ENCODE results near the gene UTP11. TPM values are rescaled to one million over a fixed set of nuclear protein-coding genes. Genes with fewer than 3 reads are reported as not detected.

UTP11 gene
- total RNA-seq, 1 experiment from 2014 or later: 53.8 TPM

GRCh38 chr1:37995751-37996345 is 16.7 kb upstream of the UTP11 start:
- DNase-seq (ENCODE audit: low read depth, low spot score) (no peak), ATAC-seq (peak; percentile 79)
- H3K4me3 ChIP-seq (ENCODE audit: low read depth in 2 of 2, low read length in 2 of 2): peak overlapping the region; percentile 44 to 58
- no peaks in the 10 kb centered on the region for H3K27me3 ChIP-seq (ENCODE audit: control insufficient read depth, insufficient read depth, low read length)
- peak overlapping the region; percentile 72 for H3K27ac ChIP-seq (ENCODE audit: low read length)
- no TSS peak for BruUV-seq (replicated peaks)
- POLR2A ChIA-PET: interaction anchor here (0.7 to 1.5 kb wide), 2 partner anchors 17 to 115 kb away, joined by 9 to 23 read pairs; partner anchors contain the start of gene UTP11
- in situ Hi-C loops (cut with HindIII; ENCODE audit: low pct_unique_long_range_greater_than_20kb, low sequenced_read_pairs): no loop called here
- TF ChIP-seq TCF7L2 (IDR thresholded peaks at IDR 0.05; ENCODE audit: low read depth, low read length): 0 out of 2 replicates have a peak, but pooled peaks have one; percentile 39
- peak; percentile 84 for TF ChIP-seq POLR2AphosphoS5 (IDR thresholded peaks at IDR 0.05; ENCODE audit: low read depth, low read length)
- peak; percentile 53; the same call in 1 of the 2 replicates for TF ChIP-seq SIN3A (IDR thresholded peaks at IDR 0.05; ENCODE audit: borderline replicate concordance, insufficient read depth, low read depth, low read length)
- TF ChIP-seq REST (IDR thresholded peaks at IDR 0.05; ENCODE audit: insufficient read depth in 1 of 2, low read depth in 2 of 2, low read length in 1 of 2): no peak
- TF ChIP-seq CTCF (IDR thresholded peaks at IDR 0.05): no peak
- no peaks in the 10 kb centered on the region for H3K36me3 ChIP-seq (ENCODE audit: control insufficient read depth, insufficient read depth, low read length)
- peaks cover 31% of the 10 kb centered on the region for H3K4me1 ChIP-seq (ENCODE audit: control insufficient read depth, insufficient read depth, low read length)
- H3K9me3 ChIP-seq (ENCODE audit: control insufficient read depth, insufficient read depth, low read depth, low read length): no peaks in the 10 kb centered on the region
- intact Hi-C loops (cut with micrococcal nuclease; ENCODE audit: unreplicated experiment): no loop called here
- CTCF ChIA-PET: no interaction called here

GRCh38 chr1:37997256-37998088 is 15.1 kb upstream of the UTP11 start:
- TF ChIP-seq REST (IDR thresholded peaks at IDR 0.05; ENCODE audit: insufficient read depth in 1 of 2, low read depth in 2 of 2, low read length in 1 of 2) (no peak), CTCF (IDR thresholded peaks at IDR 0.05) (no peak), POLR2AphosphoS5 (IDR thresholded peaks at IDR 0.05; ENCODE audit: low read depth, low read length) (no peak), SIN3A (IDR thresholded peaks at IDR 0.05; ENCODE audit: borderline replicate concordance, insufficient read depth, low read depth, low read length) (no peak), TCF7L2 (IDR thresholded peaks at IDR 0.05; ENCODE audit: low read depth, low read length) (no peak)
- Histone ChIP-seq H3K27ac (ENCODE audit: low read length) (no peak overlapping the region), H3K36me3 (ENCODE audit: control insufficient read depth, insufficient read depth, low read length) (no peaks in the 10 kb centered on the region), H3K4me1 (ENCODE audit: control insufficient read depth, insufficient read depth, low read length) (peaks cover 39% of the 10 kb centered on the region), H3K27me3 (ENCODE audit: control insufficient read depth, insufficient read depth, low read length) (no peaks in the 10 kb centered on the region), H3K9me3 (ENCODE audit: control insufficient read depth, insufficient read depth, low read depth, low read length) (no peaks in the 10 kb centered on the region), H3K4me3 (ENCODE audit: low read depth in 2 of 2, low read length in 2 of 2) (no peak overlapping the region)
- BruUV-seq (replicated peaks): no TSS peak
- in situ Hi-C loops (cut with HindIII; ENCODE audit: low pct_unique_long_range_greater_than_20kb, low sequenced_read_pairs) (no loop called here), intact Hi-C loops (cut with micrococcal nuclease; ENCODE audit: unreplicated experiment) (no loop called here)
- no peak for ATAC-seq
- ChIA-PET CTCF (no interaction called here), POLR2A (no interaction called here)
- no peak for DNase-seq (ENCODE audit: low read depth, low spot score)

Data from Panc1 (cell line).